ENCODE measurements around the gene MPG.

MPG gene

GRCh38 chr16:53346-54236 is 24.4 kb upstream of the MPG start, which contains the start of the genes POLR3K and SNRNP25:
TSS of gene POLR3K (minus strand) at chr16:53608. CDS start at chr16:53586, 22 bp downstream.
TSS of gene SNRNP25 (plus strand) at chr16:53828. CDS start at chr16:54017, 189 bp downstream.
- peak; percentile 95 for DNase-seq

- DNase-seq, result no peak
Observed at GRCh38 chr16:54237-54581, 23.8 kb upstream of the MPG start.

GRCh38 chr16:55571-56136 is 22.4 kb upstream of the MPG start:
- no peak for DNase-seq

- DNase-seq, result no peak
Observed at GRCh38 chr16:56231-56927, 21.6 kb upstream of the MPG start.

- DNase-seq, result no peak
Observed at GRCh38 chr16:57711-58110, 20.3 kb upstream of the MPG start.

GRCh38 chr16:58491-59439 is 19.3 kb upstream of the MPG start:
- no peak for DNase-seq

- DNase-seq, result no peak
Observed at GRCh38 chr16:59440-60059, 18.5 kb upstream of the MPG start.

GRCh38 chr16:60166-60565 is 17.9 kb upstream of the MPG start:
- no peak for DNase-seq

GRCh38 chr16:60929-61878 is 16.8 kb upstream of the MPG start:
- no peak for DNase-seq

GRCh38 chr16:61879-62281 is 16.1 kb upstream of the MPG start:
- no peak for DNase-seq

GRCh38 chr16:62283-62967 is 15.6 kb upstream of the MPG start:
- no peak for DNase-seq

GRCh38 chr16:62968-63391 is 15.0 kb upstream of the MPG start:
- DNase-seq, result no peak

GRCh38 chr16:63466-63865 is 14.6 kb upstream of the MPG start:
- no peak for DNase-seq

- no peak for DNase-seq
Observed at GRCh38 chr16:63998-64913, 13.8 kb upstream of the MPG start.

GRCh38 chr16:64914-65255 is 13.1 kb upstream of the MPG start:
- DNase-seq, result no peak

GRCh38 chr16:65745-66144 is 12.3 kb upstream of the MPG start:
- peak; percentile 67 for DNase-seq

- DNase-seq, result no peak
Observed at GRCh38 chr16:66309-67182, 11.5 kb upstream of the MPG start.

GRCh38 chr16:67183-67791 is 10.7 kb upstream of the MPG start:
- no peak for DNase-seq
